DND-41 (cell line): ENCODE results near the gene DNAJA3.

Experiments
- EZH2 ChIP-seq: IDR thresholded peaks from 3 replicates; pipeline ENCODE4 v1.6.1; 2012; ENCODE audit warnings: borderline replicate concordance, low read depth, mild to moderate bottlenecking, moderate library complexity, low read length, inconsistent platforms; ENCODE audit not compliant: severe bottlenecking
- TF ChIP-seq, protein P1 (sequence below): IDR thresholded peaks from 2 replicates; pipeline ENCODE4 v1.5.1; 2012; ENCODE audit warnings: borderline replicate concordance, low read length, moderate library complexity, mild to moderate bottlenecking; ENCODE audit not compliant: poor library complexity, severe bottlenecking; ENCODE audit errors: extremely low read depth

DNA sequence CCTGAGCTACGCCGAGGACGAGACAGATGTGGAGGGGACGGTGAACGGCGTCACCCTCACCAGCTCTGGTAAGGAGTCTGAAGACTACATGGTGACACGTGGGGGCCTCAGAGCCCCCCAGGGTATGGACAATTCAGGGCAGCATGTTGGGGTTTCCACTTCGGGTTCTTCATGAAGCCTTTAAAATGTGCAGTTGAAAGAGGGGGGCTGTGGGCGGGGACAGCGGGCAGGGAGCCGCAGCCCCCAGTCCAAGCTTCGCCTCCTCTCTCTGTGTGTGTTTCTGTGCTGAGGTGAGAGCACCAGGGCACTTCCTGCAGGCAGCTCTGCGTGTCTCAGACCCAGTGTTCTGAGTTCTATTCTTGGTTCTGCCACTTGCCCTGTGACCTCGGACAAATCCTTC, 24.8 kb downstream of the DNAJA3 start:
- TF ChIP-seq EZH2, result no peak
- TF ChIP-seq, protein P1, sequence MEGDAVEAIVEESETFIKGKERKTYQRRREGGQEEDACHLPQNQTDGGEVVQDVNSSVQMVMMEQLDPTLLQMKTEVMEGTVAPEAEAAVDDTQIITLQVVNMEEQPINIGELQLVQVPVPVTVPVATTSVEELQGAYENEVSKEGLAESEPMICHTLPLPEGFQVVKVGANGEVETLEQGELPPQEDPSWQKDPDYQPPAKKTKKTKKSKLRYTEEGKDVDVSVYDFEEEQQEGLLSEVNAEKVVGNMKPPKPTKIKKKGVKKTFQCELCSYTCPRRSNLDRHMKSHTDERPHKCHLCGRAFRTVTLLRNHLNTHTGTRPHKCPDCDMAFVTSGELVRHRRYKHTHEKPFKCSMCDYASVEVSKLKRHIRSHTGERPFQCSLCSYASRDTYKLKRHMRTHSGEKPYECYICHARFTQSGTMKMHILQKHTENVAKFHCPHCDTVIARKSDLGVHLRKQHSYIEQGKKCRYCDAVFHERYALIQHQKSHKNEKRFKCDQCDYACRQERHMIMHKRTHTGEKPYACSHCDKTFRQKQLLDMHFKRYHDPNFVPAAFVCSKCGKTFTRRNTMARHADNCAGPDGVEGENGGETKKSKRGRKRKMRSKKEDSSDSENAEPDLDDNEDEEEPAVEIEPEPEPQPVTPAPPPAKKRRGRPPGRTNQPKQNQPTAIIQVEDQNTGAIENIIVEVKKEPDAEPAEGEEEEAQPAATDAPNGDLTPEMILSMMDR, result no peak
